CD4-positive, alpha-beta T cell treated with Interleukin-17A for 1 hour (primary cell): ENCODE data around the gene RNU1-3.
"Not testable (repeated sequence)": the region's sequence is repeated elsewhere in the genome, so short reads cannot be mapped to it uniquely, and the experiment has no call there.

Experiments
- DNase-seq: peaks from one replicate; pipeline ENCODE4 v3.0.0-alpha.2; 2020

Gene RNU1-3

DNA sequence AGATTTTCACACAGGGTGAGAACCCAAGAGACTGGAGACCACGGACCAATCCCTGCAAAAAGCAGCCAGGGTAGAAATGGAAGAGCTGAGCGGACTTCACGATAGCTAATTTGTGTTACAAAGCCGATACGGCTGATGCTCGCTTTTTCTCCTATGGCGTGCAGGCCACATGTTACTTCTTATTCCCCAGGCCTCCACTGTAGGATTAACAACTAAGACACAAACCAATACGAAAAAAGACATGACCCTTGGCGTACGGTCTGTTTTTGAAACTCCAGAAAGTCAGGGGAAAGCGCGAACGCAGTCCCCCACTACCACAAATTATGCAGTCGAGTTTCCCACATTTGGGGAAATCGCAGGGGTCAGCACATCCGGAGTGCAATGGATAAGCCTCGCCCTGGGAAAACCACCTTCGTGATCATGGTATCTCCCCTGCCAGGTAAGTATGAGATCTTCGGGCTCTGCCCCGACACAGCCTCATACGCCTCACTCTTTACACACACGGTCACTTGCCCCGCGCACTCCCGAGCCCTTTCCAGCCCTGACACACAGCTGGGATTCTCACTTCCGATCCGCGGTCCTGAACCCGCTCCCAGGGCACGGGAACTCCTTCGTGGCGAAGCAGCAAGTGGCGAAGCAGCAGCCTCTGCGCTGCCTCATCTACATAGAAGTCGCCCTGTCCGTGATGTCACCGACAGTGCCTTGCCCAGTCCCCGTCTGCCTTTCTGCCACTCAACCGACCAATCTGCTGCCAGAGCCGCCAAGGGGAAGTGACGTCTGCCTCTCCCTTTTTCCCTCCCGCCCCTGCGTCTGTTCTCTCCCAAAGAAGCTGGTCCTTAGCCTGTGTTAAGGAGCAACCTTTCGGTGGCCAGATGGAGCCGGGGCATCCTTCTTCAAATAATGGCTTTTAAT lies at the start of gene RNU1-3:
TSS of gene RNU1-3 (minus strand) at position 447 of the 912 bp plus-strand sequence.
- not testable (repeated sequence) for DNase-seq

DNA sequence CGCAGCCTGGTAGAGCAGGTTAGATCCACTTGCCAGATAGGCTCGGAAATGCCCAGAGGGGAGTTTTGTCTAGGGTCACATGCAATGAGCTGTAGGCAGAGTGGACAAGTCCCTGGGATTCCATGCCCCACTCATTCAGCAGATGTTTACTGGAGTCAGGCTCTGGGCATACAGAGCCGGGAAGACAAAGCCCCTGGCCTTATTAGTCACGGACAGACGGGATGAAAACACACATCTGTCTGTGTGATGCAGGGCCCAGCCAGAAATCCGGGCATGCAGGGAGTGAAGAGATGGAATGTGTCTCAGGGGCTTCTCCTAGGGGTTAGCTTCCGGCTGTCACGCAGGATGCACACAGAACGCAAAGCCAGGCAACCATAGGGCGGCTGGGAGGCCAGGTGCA lies 46.7 kb upstream of the RNU1-3 start:
- not testable (repeated sequence) for DNase-seq

DNA sequence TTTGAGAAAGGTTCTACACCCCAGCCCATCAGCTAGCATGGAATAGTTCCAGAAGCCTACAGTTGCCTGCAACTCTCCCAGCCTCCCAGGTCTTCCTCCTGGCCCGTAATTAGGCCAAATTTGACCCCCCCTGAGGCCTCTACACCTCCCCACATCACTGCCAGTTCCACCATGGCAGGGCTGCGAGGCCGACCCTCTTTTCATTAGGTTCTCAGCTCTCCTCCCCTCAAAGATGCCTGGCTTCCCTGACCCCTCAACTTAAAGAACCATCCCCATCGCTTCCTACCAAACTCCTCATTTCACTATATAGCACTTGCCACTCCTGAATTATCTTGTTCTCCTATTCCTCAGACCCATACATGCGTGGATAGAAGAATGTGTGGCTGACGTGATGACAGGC lies 46.2 kb upstream of the RNU1-3 start:
- not testable (repeated sequence) for DNase-seq

DNA sequence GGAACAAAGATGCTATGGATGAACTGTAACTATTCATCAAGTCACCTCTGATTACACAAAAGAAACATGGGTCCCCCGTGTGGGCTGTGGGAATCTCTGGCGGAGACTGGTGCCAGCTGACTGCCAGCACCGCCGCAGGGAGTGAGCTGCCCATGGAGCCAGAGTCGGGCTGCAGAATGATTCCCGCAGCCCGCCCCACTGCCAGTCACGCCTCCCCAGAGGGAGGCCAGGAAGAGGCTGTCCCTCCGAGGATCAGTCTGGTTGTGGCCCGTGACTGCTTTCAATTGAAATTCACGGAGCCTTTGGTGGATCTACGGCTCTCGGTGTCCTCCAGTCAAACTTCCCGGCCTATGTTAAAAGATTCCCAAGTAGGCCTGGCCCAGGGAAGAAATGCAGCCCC lies 45.8 kb upstream of the RNU1-3 start:
- not testable (repeated sequence) for DNase-seq

DNA sequence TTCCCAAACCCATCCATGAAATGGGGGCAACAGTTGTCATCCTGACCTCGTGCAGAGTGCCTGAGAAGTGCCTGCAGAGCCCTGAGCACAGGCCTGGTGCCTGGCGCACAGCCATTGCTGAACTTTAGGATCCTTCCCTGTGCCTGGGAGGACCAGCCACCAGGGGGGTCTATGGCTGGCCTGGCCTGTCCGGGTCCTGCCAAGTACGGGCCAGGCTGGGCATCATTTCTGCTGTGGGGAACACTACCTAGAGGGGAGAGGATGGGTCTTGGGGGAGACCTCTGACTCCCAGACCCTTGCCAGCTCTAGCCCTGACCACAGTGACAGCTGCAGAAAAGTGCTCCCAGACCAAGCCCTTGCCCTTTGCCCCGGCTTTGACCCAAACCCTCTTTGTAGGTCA lies 45.4 kb upstream of the RNU1-3 start:
- DNase-seq: not testable (repeated sequence)

DNA sequence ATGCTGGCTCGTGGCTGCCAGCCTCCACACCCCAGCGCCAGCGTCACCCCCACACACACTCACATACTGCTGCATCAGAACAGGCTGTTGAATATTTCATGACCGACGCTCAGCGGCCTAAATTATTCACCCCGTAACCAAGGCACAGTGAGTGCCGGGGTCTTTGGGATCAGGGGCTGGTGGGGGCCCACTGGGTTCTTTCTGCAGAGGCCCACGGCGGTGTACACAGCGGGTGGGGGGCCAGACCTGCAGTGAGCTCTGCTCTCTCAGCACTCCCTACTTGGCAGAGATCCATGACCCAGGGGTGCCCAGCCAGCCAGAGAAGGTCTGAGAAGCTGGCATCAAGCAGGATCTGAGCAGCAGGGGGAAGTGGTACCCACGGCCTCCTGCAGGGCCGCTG lies 43.9 kb upstream of the RNU1-3 start:
- DNase-seq: not testable (repeated sequence)

DNA sequence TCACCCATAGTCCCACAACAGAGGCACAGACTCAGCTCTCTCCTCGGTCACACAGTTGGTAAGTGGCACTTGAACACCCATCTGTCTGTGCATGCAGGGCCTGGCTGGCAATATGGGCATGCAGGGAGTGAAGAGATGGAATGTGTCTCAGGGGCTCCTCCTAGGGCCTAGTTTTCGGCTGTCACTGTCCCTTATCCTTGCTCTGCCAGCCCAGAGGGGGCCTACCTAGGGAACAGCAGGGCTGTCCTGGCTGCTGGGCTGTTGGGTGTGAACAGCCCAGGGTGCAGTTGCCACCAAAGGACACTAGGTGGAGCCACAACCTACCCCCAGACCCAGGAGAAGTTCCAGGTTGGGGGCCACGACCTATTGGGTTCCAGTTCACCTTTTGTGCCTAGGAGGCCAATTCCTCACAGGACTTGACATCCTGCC lies 42.9 kb upstream of the RNU1-3 start:
- DNase-seq: peak; percentile 57

DNA sequence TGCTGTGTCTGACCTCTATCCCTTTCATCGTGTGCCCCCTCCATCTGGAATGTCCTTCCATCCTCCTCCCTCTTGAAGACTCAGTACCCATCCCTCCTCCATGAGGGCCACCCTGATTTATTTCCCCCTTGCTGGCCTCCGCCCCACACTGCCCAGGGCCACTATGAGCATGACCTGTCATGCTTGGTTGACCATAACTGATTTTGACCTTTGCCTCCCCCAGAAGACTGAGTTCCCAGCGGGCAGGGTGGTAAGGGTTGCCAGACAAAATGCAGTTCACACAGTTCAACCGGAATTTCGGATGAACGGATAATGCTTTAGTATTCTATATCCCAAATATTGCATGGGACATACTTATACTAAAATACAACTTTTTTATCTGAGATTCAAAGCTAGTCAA lies 42.0 kb upstream of the RNU1-3 start:
- DNase-seq: not testable (repeated sequence)

DNA sequence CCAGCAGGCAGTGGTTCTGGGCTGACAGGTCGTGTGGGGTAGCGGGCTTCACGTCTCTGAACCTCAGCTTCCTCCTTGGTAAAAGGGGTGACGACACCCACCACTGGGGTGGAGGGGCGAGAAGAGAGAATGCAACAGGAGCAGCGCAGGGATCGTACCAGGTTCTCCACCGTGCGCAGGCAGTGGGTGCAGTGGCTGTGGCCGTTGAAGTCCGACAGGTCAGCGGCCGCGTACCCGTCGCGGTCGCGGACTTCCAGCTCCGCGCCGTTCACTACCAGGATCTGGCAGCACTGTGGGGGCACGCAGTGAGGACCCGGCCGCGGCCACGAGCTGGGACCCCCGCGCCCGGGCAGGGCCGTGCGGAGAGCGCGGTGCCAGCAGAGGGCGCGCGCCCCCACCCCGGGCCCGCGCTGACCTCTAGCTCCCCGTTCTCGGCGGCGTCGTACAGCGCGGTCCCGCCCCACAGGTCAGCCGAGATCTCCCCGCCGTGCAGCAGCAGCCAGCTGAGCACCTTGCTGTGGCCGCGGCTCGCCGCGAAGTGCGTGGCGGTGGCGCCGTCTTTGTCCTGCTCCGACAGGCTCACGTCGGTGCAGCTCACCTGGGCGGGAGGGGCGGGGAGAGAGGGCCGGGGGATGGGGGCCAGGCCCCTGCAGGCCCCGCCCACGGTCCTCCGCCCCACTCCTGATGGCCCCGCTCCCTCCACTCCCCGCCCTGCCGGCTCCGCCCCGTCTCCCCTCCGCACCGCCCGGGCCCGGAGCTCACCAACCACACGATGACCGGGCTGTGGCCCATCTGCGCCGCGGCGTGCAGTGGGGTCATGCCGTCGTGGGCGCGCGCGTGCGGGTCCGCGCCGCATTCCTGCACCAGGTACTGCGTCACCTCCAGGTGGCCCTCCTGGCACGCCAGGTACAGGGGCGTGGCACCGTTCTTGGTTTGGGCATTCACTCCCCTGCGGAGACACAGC lies 40.7 kb upstream of the RNU1-3 start:
- not testable (repeated sequence) for DNase-seq

DNA sequence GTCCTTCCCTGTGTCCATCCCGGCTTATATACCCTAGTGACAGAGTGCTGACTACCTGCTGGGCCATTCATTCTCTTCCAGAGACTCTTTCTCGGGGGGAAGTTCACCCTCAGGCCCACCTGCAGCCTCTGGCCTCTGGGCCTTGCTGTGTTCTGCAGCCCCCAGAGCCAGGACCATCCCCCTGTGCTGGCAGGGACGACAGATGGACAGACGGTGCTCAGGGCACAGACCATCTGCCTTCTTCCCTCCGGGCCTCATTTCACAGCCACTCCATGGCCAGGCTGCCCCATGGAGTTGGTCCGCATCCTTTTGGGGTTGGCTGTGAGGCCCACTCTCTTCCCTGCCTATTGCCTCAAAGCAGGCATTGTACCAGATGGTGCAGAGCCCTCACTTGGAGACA lies 39.6 kb upstream of the RNU1-3 start:
- DNase-seq: not testable (repeated sequence)

DNA sequence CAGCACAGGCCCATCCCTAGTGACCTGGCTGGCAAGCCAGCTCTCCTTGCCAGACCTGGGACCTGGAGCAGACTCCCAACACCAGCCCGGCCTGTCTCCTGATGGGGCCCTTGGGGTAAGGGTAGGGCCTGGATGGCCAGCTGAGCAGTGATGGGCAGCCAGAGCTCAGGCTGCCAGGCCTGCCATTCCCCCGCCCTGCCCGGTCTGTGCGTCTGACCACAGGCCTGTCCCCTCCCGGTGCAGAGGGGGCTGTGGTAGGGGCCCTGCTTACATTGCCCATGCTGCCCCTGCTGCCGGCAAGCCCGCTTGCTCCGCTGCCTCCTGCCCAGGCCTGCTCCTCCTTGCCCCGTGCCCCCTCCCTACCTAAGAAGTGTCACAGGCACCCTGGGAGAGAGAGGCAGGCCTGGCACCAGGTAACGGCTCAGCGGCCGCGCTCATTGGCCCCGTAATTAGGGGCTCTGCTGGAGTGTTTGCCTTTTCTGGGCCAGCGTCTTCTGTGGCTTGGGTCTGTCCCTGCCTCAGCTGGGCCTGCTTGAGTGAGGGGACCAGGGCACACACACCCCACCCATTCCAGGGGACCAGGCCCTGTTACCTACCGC lies 37.9 kb upstream of the RNU1-3 start:
- DNase-seq: not testable (repeated sequence)

DNA sequence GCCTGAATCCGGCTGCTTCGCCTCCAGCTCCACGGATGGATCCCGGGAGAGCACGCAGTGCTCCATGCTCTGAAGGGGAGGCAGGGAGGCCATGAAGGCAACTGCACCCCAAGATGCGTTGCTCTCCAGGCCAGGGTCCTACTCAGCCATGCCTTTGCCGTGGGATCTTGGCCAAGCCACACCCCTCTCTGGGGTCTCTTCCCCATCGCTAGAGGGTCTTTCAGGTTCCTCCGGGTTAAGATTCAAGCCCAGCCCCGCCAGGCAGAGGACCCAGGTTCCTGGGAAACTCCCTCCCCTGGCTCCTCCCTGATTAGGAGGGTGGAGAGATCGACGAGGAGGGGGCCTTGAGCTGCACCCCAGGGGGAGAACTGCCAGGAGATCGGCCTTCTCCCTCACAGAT lies 37.3 kb upstream of the RNU1-3 start:
- DNase-seq: not testable (repeated sequence)

DNA sequence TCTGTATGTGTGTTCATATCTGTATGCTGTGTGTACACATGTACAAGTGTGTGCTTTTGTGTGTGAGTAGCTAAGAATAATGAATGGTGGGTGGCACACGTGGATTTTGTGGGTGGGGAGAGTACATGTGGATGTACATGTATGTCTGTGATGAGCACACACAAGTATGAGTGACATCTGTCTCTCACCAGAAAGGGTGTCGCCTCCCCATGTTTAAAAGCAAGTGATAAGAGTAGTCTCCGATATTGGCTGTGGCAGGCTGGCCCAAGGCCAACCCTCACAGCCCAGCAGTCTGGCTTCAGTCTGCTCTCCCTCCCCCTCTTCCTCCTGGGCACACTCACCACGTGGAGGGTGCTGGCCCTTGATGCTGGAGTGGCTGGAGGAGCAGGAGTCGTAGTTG lies 36.9 kb upstream of the RNU1-3 start:
- not testable (repeated sequence) for DNase-seq

DNA sequence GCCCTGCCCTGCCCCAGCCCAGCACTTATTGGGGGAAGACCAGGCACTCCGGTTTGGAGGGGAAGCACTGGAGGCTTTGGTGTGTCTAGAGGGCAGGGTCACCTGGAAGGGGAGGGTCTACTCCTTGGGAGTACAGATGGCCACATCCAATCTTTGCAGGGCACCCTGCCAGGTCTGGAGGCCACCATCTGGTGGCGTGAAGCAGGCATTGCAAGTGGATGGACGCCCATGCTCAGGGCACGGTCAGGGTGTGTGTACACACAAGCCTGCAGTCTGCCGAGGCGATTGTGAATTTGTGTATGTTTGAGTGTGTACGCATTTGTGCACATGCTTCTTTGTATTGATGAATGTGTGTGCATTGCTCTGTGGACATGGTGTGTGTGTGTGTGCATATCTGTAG lies 36.4 kb upstream of the RNU1-3 start:
- DNase-seq: not testable (repeated sequence)

DNA sequence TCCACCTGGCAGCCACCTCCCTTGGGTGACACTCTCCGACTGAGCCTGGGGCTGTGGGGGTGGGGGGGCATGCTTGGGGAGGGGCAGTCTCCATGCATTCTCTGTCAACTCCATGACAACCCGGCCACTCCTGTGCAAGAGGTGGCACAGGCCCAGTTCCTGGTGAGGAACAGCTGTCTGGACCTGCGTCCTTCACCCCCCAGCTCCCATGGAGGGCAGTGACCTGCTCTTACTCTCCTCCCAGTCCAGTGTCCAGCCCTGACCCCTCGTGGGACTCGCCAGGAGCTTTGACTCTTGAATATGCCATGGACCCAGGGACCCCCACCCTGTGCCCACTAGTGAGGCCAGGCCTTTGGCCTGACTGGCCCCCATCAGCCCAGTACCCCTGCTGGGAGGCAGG lies 35.5 kb upstream of the RNU1-3 start:
- DNase-seq: not testable (repeated sequence)

DNA sequence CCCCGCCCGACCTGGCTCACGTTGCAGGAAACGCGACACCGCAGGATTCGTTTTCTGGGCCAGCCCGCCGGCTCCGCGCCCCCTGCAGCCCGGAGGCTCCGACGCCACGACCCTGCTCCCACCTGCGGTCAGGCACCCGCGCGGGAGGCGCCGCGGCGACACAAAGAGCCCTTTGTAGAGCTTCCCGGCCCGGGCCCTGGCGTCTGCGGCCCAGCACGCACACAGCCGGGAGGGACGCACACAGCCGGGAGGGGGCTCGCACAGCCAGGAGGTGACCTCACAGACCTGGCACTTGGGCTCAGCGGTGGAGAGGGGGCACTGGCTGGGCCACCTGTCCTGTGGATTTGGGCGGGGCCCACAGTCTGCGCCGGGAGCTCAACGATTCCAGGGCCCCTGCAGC lies 34.4 kb upstream of the RNU1-3 start:
- not testable (repeated sequence) for DNase-seq

DNA sequence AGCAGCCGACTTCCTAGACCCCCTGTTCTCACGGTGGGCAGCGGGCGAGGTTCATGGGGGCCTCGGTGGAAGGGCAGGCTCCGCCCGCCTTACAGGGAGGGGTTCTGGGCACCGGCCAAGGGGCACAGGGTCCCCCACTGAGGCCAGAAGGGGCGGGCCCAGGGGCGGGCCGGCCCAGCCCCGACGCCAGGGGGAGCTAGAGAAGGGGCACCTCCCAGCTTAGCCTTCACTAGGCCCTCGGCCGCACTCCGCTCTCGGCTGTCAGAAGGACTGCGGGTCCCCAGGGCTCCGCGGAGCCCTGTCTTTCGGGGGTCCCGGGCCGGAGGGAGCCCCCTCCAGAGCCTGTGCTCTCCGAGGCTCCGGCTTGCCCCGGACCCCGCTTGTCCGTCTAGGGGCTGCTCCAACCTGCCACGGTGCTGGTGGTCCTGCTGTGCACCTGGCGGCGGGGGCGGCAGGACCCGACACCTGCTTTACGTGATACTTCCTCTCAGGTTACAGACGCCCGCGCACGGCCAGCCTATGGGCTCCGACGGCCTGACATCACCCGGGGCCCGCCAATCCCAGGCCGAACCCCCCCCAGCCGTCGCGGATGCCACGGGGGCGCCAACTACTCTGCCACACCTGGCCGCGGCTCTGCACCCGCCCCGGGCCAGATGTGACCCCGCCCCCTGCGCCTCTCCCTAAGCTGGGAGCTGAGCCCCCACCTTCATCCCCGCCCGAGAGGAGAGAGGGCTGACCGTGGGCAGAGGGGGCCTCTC lies 33.6 kb upstream of the RNU1-3 start:
- DNase-seq: not testable (repeated sequence)

DNA sequence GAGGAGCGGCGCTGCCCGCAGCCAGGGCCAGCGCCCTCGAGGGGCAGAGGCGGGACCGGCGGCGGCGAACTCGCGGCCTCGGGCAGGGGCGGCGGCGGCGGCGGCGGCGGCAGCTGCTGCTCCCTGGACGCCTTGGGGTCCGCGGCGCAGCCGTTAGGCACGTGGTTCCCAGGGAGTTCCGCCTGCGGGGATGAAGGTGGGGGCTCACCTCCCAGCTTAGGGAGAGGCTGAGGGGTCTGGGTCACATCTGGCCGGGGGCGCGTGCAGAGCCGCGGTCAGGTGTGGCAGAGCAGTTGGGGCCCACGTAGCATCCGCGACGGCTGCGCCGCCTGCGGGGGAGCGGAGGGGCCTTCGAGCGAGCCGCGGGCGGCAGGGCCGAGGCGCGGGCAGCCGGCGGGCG lies 32.7 kb upstream of the RNU1-3 start:
- DNase-seq: not testable (repeated sequence)

DNA sequence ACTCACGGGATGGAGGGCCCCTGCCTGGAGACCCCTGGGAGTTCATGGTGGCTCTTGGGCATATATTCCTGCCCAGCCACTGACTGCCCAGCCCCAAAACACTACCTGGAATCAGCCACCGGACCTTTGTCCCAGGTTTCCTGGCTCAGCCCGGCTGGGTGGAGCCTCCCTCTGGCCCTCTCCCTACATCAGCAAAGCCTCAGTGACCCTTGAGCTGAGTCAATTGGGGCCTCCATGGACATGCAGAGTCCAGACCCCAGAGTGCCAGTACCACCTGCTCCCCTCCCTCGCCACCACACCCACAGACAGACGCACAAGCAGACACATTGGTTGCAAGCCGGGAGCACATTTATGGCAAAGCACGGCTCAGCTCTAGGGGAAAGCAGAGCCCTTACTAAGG lies 30.4 kb upstream of the RNU1-3 start:
- DNase-seq: not testable (repeated sequence)

DNA sequence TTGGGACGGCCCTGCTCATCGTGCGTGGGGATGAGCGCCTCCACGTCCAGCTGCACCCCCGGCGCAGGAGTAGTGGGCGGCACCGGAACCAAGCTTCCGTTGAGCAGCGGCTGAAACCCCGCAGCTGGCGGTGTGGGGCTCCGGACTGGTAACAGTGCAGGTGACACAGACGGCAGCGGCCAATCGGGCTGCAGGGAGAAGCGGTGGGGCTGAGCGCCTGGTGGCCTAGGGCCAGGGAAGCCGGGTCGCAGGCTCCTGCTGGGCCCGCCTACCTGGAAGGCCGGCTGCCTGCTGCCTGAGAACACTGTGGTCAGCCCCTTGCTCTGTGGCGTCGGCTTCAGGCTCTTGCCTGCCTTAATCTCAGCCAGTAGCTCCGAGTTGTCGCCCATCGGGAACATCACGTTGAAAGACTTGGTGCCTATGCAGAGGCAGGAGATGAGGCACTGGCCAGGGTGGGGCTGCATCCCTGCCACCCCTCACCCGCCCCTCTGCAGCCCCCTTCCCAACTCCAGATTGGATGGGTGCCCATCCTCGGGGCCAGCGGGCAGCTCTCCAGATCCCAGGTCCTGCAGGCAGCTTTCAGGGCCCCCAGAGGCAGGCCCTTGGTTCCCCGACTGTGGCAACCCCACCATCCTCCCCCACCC lies 29.9 kb upstream of the RNU1-3 start:
- DNase-seq: not testable (repeated sequence)

DNA sequence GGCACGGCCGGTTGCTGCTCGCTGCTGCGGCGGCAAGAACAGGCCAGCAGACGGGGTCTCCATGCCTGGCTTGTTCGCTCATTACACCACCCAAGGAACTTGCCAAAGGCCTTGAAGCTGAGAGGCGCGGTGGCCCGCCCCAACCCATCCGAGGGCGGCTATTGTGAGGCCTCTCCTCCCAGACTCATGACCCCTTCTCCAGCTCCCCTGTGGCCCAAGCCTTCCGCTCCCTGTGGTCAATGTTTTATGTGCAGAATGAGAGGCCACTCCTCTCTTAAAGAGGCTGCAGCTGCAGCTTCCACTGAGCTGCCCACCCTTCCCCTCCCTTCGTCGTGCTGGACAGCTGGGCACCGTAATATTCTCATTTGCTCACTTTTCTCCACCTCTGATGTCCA lies 27.6 kb upstream of the RNU1-3 start:
- DNase-seq: not testable (repeated sequence)
